ENCODE data around the gene CCDC34. TPM values are rescaled to one million over a fixed set of nuclear protein-coding genes. Genes with fewer than 3 reads are reported as not detected.

CCDC34 gene
- total and polyA plus RNA-seq, 2 of the 8 experiments (the other 6 are each of a cell fraction or from before 2014, with no cell fraction given), result 7.7 to 24.3 TPM

DNA sequence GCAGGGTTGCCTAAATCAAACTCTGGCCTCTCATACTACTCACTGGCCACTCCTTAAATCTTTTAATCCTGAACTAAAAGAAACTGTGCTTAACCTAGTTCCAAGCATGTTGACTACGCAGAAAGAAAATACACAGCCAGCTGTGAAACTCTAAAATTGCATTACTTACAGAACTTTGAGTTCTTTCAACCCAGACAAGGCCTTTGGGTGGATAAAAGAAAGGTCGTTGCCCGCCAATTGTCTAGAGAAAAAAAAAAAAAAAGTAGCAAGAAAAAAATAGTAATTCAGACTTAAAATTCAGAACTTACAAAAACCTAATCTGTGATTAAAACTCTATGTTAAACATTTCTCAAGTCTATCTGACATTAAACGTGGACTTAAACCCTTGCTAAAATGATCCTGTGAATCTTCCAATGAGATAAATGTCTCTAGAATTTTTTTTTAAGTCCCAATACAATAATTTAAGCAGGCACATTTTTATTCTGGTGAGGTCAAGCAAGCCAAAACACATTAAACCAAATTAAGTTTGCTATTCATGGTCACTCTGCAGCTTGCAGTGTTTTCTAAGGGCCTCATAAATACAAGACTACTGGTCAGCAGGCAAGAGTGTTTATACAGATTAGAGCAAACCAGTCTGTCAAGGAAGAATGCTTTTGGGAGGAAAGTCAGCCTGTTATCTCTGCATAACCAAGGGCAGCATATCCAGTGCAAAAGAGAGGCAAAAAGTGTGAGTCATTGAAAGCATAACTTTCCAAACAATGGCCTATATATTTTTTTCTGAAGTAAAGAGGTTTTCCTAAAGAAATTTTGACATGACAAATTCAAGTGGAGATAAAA is 29.5 kb upstream of the CCDC34 start (continued):
- TF ChIP-seq, protein P1, sequence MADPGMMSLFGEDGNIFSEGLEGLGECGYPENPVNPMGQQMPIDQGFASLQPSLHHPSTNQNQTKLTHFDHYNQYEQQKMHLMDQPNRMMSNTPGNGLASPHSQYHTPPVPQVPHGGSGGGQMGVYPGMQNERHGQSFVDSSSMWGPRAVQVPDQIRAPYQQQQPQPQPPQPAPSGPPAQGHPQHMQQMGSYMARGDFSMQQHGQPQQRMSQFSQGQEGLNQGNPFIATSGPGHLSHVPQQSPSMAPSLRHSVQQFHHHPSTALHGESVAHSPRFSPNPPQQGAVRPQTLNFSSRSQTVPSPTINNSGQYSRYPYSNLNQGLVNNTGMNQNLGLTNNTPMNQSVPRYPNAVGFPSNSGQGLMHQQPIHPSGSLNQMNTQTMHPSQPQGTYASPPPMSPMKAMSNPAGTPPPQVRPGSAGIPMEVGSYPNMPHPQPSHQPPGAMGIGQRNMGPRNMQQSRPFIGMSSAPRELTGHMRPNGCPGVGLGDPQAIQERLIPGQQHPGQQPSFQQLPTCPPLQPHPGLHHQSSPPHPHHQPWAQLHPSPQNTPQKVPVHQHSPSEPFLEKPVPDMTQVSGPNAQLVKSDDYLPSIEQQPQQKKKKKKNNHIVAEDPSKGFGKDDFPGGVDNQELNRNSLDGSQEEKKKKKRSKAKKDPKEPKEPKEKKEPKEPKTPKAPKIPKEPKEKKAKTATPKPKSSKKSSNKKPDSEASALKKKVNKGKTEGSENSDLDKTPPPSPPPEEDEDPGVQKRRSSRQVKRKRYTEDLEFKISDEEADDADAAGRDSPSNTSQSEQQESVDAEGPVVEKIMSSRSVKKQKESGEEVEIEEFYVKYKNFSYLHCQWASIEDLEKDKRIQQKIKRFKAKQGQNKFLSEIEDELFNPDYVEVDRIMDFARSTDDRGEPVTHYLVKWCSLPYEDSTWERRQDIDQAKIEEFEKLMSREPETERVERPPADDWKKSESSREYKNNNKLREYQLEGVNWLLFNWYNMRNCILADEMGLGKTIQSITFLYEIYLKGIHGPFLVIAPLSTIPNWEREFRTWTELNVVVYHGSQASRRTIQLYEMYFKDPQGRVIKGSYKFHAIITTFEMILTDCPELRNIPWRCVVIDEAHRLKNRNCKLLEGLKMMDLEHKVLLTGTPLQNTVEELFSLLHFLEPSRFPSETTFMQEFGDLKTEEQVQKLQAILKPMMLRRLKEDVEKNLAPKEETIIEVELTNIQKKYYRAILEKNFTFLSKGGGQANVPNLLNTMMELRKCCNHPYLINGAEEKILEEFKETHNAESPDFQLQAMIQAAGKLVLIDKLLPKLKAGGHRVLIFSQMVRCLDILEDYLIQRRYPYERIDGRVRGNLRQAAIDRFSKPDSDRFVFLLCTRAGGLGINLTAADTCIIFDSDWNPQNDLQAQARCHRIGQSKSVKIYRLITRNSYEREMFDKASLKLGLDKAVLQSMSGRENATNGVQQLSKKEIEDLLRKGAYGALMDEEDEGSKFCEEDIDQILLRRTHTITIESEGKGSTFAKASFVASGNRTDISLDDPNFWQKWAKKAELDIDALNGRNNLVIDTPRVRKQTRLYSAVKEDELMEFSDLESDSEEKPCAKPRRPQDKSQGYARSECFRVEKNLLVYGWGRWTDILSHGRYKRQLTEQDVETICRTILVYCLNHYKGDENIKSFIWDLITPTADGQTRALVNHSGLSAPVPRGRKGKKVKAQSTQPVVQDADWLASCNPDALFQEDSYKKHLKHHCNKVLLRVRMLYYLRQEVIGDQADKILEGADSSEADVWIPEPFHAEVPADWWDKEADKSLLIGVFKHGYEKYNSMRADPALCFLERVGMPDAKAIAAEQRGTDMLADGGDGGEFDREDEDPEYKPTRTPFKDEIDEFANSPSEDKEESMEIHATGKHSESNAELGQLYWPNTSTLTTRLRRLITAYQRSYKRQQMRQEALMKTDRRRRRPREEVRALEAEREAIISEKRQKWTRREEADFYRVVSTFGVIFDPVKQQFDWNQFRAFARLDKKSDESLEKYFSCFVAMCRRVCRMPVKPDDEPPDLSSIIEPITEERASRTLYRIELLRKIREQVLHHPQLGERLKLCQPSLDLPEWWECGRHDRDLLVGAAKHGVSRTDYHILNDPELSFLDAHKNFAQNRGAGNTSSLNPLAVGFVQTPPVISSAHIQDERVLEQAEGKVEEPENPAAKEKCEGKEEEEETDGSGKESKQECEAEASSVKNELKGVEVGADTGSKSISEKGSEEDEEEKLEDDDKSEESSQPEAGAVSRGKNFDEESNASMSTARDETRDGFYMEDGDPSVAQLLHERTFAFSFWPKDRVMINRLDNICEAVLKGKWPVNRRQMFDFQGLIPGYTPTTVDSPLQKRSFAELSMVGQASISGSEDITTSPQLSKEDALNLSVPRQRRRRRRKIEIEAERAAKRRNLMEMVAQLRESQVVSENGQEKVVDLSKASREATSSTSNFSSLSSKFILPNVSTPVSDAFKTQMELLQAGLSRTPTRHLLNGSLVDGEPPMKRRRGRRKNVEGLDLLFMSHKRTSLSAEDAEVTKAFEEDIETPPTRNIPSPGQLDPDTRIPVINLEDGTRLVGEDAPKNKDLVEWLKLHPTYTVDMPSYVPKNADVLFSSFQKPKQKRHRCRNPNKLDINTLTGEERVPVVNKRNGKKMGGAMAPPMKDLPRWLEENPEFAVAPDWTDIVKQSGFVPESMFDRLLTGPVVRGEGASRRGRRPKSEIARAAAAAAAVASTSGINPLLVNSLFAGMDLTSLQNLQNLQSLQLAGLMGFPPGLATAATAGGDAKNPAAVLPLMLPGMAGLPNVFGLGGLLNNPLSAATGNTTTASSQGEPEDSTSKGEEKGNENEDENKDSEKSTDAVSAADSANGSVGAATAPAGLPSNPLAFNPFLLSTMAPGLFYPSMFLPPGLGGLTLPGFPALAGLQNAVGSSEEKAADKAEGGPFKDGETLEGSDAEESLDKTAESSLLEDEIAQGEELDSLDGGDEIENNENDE (IDR thresholded peaks at IDR 0.05; ENCODE audit: insufficient replicate concordance, low read length), result no peak

All from H1 (cell line).